ENCODE measurements around the gene SLC35F1.
"Not testable (repeated sequence)": the region's sequence is repeated elsewhere in the genome, so short reads cannot be mapped to it uniquely, and the experiment has no call there.

SLC35F1 gene

DNA sequence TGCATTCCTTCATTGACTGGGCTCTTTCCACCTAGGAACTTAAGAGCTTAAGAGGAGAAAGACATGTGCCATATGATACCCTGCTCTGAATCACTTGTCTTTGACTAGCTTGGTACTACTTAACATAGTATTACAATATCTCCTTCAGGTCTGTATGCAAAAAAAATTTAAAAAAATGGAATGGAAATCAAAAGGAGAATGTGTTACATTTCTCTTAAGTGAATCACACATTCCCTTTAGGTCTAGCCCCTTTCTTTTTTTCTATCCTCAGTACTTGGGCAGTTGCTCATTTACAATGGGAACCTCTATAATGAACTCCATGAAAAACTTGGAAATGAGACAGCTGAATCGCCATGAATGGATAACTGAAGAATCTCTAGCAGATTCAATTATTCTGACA lies 53.8 kb downstream of the SLC35F1 start:
- no peaks in the 10 kb centered on the region for H3K36me3 ChIP-seq (ENCODE audit: low read depth)
- H3K9me3 ChIP-seq (ENCODE audit: severe bottlenecking), result no peaks in the 10 kb centered on the region
- DNase-seq (ENCODE audit: low spot score) (no peak), ATAC-seq (ENCODE audit: low read depth) (no peak)
- TF ChIP-seq, protein P1, sequence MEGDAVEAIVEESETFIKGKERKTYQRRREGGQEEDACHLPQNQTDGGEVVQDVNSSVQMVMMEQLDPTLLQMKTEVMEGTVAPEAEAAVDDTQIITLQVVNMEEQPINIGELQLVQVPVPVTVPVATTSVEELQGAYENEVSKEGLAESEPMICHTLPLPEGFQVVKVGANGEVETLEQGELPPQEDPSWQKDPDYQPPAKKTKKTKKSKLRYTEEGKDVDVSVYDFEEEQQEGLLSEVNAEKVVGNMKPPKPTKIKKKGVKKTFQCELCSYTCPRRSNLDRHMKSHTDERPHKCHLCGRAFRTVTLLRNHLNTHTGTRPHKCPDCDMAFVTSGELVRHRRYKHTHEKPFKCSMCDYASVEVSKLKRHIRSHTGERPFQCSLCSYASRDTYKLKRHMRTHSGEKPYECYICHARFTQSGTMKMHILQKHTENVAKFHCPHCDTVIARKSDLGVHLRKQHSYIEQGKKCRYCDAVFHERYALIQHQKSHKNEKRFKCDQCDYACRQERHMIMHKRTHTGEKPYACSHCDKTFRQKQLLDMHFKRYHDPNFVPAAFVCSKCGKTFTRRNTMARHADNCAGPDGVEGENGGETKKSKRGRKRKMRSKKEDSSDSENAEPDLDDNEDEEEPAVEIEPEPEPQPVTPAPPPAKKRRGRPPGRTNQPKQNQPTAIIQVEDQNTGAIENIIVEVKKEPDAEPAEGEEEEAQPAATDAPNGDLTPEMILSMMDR (IDR thresholded peaks at IDR 0.05; ENCODE audit: poor library complexity, severe bottlenecking), result no peak
- peaks cover 3% of the 10 kb centered on the region for H3K27me3 ChIP-seq (ENCODE audit: insufficient read depth, poor library complexity, severe bottlenecking)
- no peak overlapping the region for H3K27ac ChIP-seq (ENCODE audit: poor library complexity, severe bottlenecking)
- H3K4me1 ChIP-seq (ENCODE audit: insufficient read depth, poor library complexity, severe bottlenecking), result no peaks in the 10 kb centered on the region
- no peak overlapping the region for H3K4me3 ChIP-seq (ENCODE audit: severe bottlenecking)

DNA sequence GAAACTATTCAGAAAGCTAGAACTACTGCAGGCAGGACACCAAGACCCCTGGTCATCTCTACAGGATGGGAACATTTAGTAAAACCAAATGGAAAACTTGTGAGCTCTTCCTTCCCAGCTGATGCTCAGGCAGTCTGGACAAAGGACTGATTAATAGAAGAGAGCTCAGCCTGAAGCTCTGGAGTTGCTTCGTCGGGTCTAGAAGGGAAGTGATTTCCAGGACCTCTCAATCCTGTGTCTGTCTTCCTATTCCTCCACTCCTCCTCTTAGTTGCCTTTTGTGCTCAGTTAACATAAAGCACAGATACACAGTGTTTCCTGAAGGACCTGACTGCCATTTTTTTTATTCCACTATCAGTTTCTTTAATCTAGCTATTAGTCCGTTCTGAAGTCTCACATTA lies 54.2 kb downstream of the SLC35F1 start:
- no peak overlapping the region for H3K4me3 ChIP-seq (ENCODE audit: severe bottlenecking)
- H3K27ac ChIP-seq (ENCODE audit: poor library complexity, severe bottlenecking), result no peak overlapping the region
- ATAC-seq (ENCODE audit: low read depth) (no peak), DNase-seq (ENCODE audit: low spot score) (no peak)
- no peaks in the 10 kb centered on the region for H3K36me3 ChIP-seq (ENCODE audit: low read depth)
- no peaks in the 10 kb centered on the region for H3K9me3 ChIP-seq (ENCODE audit: severe bottlenecking)
- peaks cover 3% of the 10 kb centered on the region for H3K27me3 ChIP-seq (ENCODE audit: insufficient read depth, poor library complexity, severe bottlenecking)
- TF ChIP-seq, protein P1 (IDR thresholded peaks at IDR 0.05; ENCODE audit: poor library complexity, severe bottlenecking), result no peak
- no peaks in the 10 kb centered on the region for H3K4me1 ChIP-seq (ENCODE audit: insufficient read depth, poor library complexity, severe bottlenecking)

DNA sequence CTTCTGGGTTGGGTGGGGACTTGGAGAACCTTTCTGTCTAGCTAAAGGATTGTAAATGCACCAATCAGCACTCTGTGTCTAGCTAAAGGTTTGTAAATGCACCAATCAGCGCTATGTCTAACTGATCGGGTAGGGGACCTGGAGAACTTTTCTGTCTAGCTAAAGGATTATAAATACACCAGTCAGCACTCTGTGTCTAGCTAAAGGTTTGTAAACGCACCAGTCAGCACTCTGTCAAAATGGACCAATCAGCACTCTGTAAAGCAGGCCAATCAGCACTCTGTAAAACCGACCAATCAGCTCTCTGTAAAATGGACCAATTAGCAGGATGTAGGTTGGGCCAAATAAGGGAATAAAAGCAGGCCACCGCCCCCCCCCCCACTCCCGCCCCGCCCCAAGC lies 58.7 kb downstream of the SLC35F1 start:
- H3K27ac ChIP-seq (ENCODE audit: poor library complexity, severe bottlenecking); H3K4me1 ChIP-seq (ENCODE audit: insufficient read depth, poor library complexity, severe bottlenecking); H3K9me3 ChIP-seq (ENCODE audit: severe bottlenecking); DNase-seq (ENCODE audit: low spot score); H3K4me3 ChIP-seq (ENCODE audit: severe bottlenecking); H3K36me3 ChIP-seq (ENCODE audit: low read depth); H3K27me3 ChIP-seq (ENCODE audit: insufficient read depth, poor library complexity, severe bottlenecking); ATAC-seq (ENCODE audit: low read depth): not testable (repeated sequence)

DNA sequence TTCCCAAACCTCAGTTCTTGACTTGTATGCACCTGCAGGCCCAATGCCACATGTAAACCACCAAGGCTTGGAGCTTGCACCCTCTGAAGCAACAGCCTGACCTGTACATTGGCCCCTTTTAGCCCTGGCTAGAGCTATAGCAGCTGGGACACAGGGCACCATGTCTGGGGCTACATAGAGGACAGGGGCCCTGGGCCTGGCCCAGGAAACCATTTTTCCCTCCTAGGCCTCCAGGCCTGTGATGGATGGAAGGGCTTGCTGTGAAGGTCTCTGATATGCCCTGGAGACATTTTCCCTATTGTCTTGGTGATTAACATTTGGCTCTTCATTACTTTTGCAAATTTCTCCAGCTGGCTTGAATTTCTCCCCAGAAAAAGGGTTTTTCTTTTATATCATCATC lies 64.6 kb downstream of the SLC35F1 start:
- Histone ChIP-seq H3K9me3 (ENCODE audit: severe bottlenecking) (no peaks in the 10 kb centered on the region), H3K4me3 (ENCODE audit: severe bottlenecking) (no peak overlapping the region)

DNA sequence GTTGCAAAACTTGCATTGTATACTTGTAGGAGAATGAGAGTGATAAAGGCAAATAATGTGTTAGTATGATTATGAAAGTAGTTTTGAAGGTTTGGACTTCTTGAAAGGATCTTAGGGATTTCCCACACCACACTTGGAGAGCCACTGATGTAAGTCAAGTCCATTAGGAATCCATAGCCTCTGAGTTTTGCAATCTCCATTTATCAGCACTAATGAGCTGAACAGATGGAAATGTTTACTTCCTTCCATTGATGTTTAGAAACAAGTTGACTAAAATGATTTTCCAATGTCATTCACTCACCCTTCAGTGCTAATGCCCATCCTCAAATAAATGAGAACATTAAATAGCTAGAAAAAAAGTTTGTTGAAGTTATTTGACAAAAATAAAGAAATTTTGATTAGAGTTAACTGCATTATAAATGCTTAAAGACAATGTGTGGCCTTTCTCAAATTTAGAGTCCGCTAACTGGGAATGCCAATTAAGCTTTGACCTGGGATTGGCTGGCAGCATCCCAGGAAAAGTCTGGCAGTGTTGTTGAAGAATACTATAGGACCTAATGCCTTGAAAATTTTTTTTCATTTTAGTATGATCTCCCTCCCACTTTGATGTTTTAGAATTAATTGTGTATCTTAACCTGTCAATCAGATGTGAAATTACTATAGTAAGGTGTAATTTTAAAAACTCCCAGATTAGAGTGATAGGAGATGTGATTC lies 68.0 kb downstream of the SLC35F1 start:
- Histone ChIP-seq H3K9me3 (ENCODE audit: severe bottlenecking) (no peaks in the 10 kb centered on the region), H3K27ac (ENCODE audit: poor library complexity, severe bottlenecking) (no peak overlapping the region), H3K4me3 (ENCODE audit: severe bottlenecking) (no peak overlapping the region), H3K27me3 (ENCODE audit: insufficient read depth, poor library complexity, severe bottlenecking) (no peaks in the 10 kb centered on the region), H3K4me1 (ENCODE audit: insufficient read depth, poor library complexity, severe bottlenecking) (no peaks in the 10 kb centered on the region), H3K36me3 (ENCODE audit: low read depth) (no peaks in the 10 kb centered on the region)
- TF ChIP-seq, protein P1 (IDR thresholded peaks at IDR 0.05; ENCODE audit: poor library complexity, severe bottlenecking), result no peak
- ATAC-seq (ENCODE audit: low read depth) (no peak), DNase-seq (ENCODE audit: low spot score) (no peak)

More for the DNA sequence above, 64.6 kb downstream of the SLC35F1 start:
- TF ChIP-seq, protein P1 (IDR thresholded peaks at IDR 0.05; ENCODE audit: poor library complexity, severe bottlenecking), result no peak
- Histone ChIP-seq H3K27ac (ENCODE audit: poor library complexity, severe bottlenecking) (no peak overlapping the region), H3K4me1 (ENCODE audit: insufficient read depth, poor library complexity, severe bottlenecking) (no peaks in the 10 kb centered on the region), H3K36me3 (ENCODE audit: low read depth) (no peaks in the 10 kb centered on the region), H3K27me3 (ENCODE audit: insufficient read depth, poor library complexity, severe bottlenecking) (no peaks in the 10 kb centered on the region)
- DNase-seq (ENCODE audit: low spot score) (no peak), ATAC-seq (ENCODE audit: low read depth) (no peak)

Measured in RWPE2 (cell line).